Pulmonary artery endothelial cell (primary cell): Measurements from ENCODE around the gene LINGO3. TPM values are rescaled to one million over a fixed set of nuclear protein-coding genes. Genes with fewer than 3 reads are reported as not detected.

Source experiments
- DNase-seq: peaks from one replicate; pipeline ENCODE4 v3.0.0-alpha.2; 2011; ENCODE audit warnings: low read depth, low spot score
- total RNA-seq: library from RNA; depleted of rRNA; stranded (reverse); fragments of >200 nt; gene quantifications from 2 replicates; pipeline ENCODE4 v1.2.3, GENCODE V29; 2014

Gene LINGO3
- total RNA-seq, 1 donor from 2014 or later = not detected

DNA sequence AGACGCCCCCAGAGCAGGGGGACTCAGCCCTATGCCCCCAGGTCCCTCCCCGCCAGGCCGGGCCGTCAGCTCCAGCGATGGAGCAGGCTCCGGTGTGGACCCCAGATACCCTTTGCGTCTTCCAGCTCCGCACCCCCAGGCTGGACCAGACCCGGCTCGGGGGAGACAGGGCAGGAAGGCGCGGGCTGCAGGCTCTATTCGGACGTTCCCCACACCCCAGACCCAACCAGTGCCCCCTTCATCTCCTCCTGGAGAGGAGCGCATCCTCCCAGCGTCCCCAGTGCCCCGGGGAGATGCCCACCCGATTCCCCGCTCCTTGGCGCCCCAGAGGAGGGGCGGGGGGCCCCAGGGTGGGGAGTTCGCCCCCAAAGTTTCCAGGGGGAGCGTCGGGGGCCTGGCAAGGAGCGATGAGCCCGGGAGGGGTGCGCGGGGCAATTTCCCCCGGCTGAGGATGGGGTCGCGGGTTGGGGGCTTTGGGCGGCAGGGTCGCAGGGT is 389 bp downstream of the LINGO3 start:
- no peak for DNase-seq

DNA sequence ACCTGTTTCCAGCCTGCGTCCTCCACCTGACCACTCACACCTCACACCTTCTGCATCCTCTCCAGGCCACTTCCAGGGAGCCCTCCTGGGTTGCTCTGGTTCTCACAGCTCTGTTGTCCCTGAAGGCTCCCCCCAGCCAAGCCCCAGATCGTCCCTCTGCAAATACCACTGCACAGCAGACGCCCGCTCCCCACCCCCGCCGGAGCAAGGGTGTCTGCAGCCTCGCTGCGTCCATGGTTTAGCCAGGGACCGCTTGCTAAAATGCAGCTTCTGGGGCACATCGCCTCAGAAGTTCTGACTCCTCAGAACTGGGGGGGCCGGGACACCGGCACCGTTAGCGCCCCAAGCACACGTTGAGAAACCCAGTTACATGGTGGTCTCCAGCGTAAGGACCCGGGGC is 983 bp downstream of the LINGO3 start:
- DNase-seq = no peak

- no peak for DNase-seq
Observed at GRCh38 chr19:2306281-2306806, 1.6 kb downstream of the LINGO3 start.

DNA sequence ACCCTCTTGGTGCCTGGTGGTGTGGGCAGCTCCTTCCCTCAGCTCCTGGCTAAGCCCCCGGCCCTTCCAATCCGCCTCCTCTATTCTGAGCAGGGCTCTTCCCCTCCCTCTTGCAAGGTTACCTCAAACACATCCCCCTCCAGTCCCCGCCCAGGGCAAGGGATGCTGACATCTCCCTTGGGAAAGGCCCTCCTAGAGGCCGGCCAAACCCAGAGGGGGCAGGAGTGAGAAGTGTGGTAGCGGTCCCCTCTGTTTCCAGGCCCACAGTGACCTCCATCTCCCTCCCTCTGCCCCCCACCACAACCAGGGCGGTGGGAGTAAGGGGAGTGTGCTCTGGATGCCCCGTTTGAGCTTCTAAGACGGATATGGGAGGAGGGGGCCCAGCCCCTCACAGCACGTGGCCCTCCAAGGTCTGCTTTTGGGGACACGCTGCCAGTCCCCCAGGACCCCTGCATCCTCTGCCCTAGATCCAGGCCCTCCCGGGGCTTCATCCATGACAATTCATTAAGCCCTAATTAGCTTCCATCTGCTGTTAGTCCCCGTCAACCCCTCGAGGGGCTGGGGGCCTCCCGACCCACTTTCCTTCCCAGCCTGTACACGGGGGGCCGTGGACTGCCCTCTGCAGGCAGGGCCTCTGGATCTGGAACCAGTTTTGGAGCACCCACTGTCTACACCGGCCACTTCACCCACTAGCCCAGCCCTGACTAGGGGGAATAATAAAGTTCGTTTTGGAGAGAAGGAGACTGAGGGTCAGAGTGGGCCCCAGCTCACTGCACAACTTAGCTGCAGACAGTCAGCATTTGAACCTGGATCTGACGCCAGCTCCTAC is 2.3 kb downstream of the LINGO3 start:
- no peak for DNase-seq

GRCh38 chr19:2303211-2303798 is 4.6 kb downstream of the LINGO3 start:
- no peak for DNase-seq

GRCh38 chr19:2302319-2303210 is 5.4 kb downstream of the LINGO3 start:
- DNase-seq = no peak

- no peak for DNase-seq
Observed at GRCh38 chr19:2300533-2300932, 7.4 kb downstream of the LINGO3 start.

- no peak for DNase-seq
Observed at GRCh38 chr19:2296141-2296540, 11.8 kb downstream of the LINGO3 start.

GRCh38 chr19:2294687-2295335 is 13.1 kb downstream of the LINGO3 start:
- no peak for DNase-seq

DNA sequence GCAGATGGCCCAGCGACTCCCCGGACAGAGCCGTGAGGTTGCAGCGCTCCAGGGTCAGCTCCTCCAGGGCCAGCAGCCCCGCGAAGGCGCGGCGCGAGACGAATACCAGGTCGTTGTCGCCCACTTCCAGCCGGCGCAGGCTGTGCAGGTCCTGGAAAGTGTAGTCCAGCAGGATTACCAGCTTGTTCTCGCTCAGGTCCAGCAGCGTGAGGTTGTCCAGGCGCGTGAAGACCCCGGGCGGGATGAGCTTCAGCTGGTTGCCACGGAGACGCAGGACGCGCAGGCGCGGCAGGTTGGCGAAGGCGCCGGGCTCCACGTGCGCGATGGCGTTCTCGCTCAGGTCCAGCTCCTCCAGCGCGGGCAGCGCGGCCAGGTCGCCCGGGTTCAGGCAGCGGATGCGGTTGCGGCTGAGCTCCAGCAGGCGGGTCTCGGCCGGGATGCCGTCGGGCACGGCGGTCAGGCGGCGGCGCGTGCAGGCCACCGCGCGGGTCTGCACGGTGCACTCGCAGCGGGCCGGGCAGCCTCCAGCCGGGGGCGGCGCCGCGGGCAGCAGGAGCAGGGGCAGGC is 16.7 kb downstream of the LINGO3 start:
- no peak for DNase-seq

DNA sequence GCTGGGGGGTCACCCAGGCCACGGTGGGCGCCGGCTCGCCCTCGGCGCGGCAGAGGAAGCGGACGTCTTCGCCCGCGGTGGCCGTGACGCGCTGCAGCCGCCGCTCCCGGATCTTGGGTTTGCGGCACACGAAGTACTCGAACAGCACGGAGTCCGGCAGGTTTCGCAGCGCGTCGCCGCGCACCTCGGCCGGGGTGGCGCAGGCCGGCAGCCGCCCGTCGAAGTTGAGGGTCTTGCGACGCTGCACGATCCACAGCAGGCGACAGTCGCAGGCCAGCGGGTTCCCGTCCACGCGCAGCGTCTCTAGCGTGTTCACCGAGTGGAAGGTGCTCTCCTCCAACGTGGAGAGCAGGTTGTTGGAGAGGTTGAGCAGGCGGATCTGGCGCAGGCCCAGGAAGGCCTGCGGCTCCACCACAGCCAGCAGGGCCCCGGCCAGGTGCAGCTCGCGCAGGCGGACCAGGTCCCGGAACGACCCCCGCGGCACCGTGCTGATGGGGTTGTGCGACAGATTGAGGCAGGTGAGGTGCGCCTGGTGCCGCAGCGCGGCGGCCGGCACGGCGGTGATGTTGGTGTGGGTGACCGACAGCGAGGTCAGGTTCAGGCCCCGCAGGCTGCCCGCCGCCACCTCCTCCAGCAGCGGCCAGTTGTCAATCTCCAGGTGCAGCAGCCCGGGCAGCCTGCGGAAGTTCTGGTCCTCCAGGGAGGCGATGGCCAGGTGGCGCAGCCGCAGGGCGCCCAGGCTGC is 17.3 kb downstream of the LINGO3 start:
- DNase-seq = no peak

DNA sequence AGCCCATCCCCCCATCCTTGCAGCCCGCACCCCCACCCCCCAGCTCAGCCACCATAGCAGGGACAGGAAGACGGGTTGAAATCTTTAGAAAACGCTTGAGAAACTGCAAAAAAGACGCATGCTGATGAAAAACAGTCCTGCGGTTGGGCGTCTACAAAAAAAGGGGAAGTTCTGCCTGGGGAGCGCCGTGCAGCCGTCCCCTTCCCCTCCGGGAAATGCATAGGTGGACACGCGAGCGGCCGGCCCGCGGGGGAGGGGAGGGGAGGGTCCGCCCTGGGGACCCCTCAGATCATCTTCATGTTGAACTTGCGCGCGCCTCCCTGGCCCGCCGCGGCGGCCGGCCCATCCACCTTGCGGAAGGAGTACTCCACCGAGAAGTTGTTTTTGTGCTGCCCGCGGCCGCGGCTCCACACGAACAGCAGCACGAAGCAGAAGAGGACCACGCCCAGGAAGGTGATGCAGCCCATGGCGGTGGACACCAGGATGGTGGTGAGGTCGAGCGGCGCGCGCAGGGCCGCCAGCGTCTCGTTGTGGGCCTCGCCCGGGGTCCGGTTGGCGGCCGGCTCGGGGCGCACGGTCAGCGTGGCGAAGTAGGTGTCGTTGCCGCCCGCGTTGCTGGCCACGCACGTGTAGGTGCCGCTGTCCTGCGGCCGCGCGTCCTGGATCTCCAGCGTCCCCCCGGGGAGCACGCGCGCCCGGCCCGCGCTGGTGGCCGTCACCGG is 18.1 kb downstream of the LINGO3 start:
- no peak for DNase-seq

GRCh38 chr19:2288818-2289713 is 18.9 kb downstream of the LINGO3 start:
- DNase-seq = no peak

GRCh38 chr19:2288338-2288817 is 19.6 kb downstream of the LINGO3 start:
- DNase-seq = no peak

DNA sequence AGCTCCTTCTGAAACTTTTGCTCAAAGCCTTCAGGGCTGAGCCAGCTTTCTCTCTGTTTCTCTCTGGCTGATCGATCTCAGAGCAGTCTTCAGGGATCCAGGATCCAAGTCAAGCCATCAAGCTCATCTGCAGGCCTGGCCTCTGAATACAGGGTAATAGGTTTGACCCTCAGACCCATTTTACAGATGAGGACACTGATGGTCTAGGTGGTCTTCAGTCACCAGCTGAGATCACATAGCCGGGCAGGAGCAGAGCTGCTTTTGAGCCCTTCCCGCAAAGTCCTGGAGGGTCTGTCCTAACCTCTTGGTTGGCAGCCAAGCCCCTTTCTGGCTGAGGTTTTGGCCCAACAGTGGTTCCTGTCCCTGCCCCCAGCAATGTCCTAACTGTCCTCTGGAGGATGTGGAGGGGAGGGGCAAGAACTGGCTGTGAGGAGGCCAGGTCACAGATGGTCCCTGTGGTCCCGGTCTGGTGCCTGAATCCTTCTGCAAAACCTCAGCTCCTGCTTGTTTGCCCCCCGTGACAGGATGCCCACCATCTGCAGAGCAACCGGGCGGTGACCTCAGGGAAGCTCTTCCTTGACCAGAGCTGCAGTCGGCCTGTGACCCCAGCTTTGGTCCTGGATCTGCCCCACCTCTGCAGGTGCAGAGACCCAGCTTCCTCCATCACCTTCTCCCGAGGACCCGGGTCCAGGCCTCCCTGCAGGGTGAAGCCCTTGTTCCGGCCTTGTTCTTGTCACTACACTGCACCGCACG is 20.2 kb downstream of the LINGO3 start:
- DNase-seq = no peak

GRCh38 chr19:2286402-2287140 is 21.4 kb downstream of the LINGO3 start:
- no peak for DNase-seq
